ENCODE measurements around the gene SMTNL2. TPM values are rescaled to one million over a fixed set of nuclear protein-coding genes. Genes with fewer than 3 reads are reported as not detected.
"Not testable (repeated sequence)": the region's sequence is repeated elsewhere in the genome, so short reads cannot be mapped to it uniquely, and the experiment has no call there.

Gene SMTNL2
- polyA plus RNA-seq, 2 donors, result 0.53 to 1.4 TPM

GRCh38 chr17:4652997-4653396 lies 68.7 kb downstream of the SMTNL2 start:
- no peaks in the 10 kb centered on the region for H3K27me3 ChIP-seq (ENCODE audit: control insufficient read depth in 1 of 2, insufficient read depth in 2 of 2, low read length in 2 of 2)
- H3K9me3 ChIP-seq (ENCODE audit: control insufficient read depth in 2 of 2, insufficient read depth in 1 of 2, low read depth in 1 of 2, low read length in 1 of 2), result no peaks in the 10 kb centered on the region
- H3K27ac ChIP-seq (ENCODE audit: low read depth in 2 of 2, low read length in 1 of 2), result no peak overlapping the region
- H3K4me3 ChIP-seq (ENCODE audit: low read depth in 1 of 2, low read length in 2 of 2), result no peak overlapping the region
- 67 to 76% methylated on average over 5 of the region's 5 CpGs for WGBS, 2 donors
- H3K4me1 ChIP-seq (ENCODE audit: control insufficient read depth in 2 of 2, insufficient read depth in 2 of 2, low read length in 1 of 2), result no peaks in the 10 kb centered on the region
- H3K36me3 ChIP-seq (ENCODE audit: control insufficient read depth in 2 of 2, insufficient read depth in 2 of 2, low read length in 1 of 2), result no peaks in the 10 kb centered on the region

- not testable (repeated sequence) for H3K27ac ChIP-seq (ENCODE audit: low read depth in 2 of 2, low read length in 1 of 2); H3K4me3 ChIP-seq (ENCODE audit: low read depth in 1 of 2, low read length in 2 of 2); H3K36me3 ChIP-seq (ENCODE audit: control insufficient read depth in 2 of 2, insufficient read depth in 2 of 2, low read length in 1 of 2); H3K4me1 ChIP-seq (ENCODE audit: control insufficient read depth in 2 of 2, insufficient read depth in 2 of 2, low read length in 1 of 2); H3K27me3 ChIP-seq (ENCODE audit: control insufficient read depth in 1 of 2, insufficient read depth in 2 of 2, low read length in 2 of 2); H3K9me3 ChIP-seq (ENCODE audit: control insufficient read depth in 2 of 2, insufficient read depth in 1 of 2, low read depth in 1 of 2, low read length in 1 of 2)
- WGBS, 2 donors, result 84 to 85% methylated on average over 7 of the region's 7 CpGs
Measured at GRCh38 chr17:4655933-4656332, 71.6 kb downstream of the SMTNL2 start.

- no peak overlapping the region for H3K27ac ChIP-seq (ENCODE audit: low read depth in 2 of 2, low read length in 1 of 2)
- H3K9me3 ChIP-seq (ENCODE audit: control insufficient read depth in 2 of 2, insufficient read depth in 1 of 2, low read depth in 1 of 2, low read length in 1 of 2), result no peaks in the 10 kb centered on the region
- no peaks in the 10 kb centered on the region for H3K4me1 ChIP-seq (ENCODE audit: control insufficient read depth in 2 of 2, insufficient read depth in 2 of 2, low read length in 1 of 2)
- peaks cover 0 to 2% of the 10 kb centered on the region in 2 donors for H3K27me3 ChIP-seq (ENCODE audit: control insufficient read depth in 1 of 2, insufficient read depth in 2 of 2, low read length in 2 of 2)
- H3K4me3 ChIP-seq (ENCODE audit: low read depth in 1 of 2, low read length in 2 of 2), result no peak overlapping the region
- no peaks in the 10 kb centered on the region for H3K36me3 ChIP-seq (ENCODE audit: control insufficient read depth in 2 of 2, insufficient read depth in 2 of 2, low read length in 1 of 2)
- WGBS, 2 donors, result 93 to 98% methylated on average over 2 of the region's 2 CpGs
Measured at GRCh38 chr17:4657678-4658077, 73.3 kb downstream of the SMTNL2 start.

Other genes starting within 250 kb of the SMTNL2 start
- gene UBE2G1, start 217.9 kb upstream of the SMTNL2 start, polyA plus RNA-seq, result 10 to 100 TPM; 28.4 to 45.7 TPM
- 1 to 10 TPM in 1 of 2 donors, under 1 TPM in 1; 0.36 to 1.3 TPM for gene SPNS3, start 150.6 kb upstream of the SMTNL2 start, polyA plus RNA-seq
- gene SPNS2, start 85.6 kb upstream of the SMTNL2 start, polyA plus RNA-seq, result 100 to 1,000 TPM in 1 of 2 donors, 10 to 100 TPM in 1; 95.3 to 238 TPM
- gene MYBBP1A, start 29.1 kb upstream of the SMTNL2 start, polyA plus RNA-seq, result 10 to 100 TPM; 32.6 to 44.8 TPM
- 10 to 100 TPM; 49.5 to 72.3 TPM for gene GGT6, start 24.0 kb upstream of the SMTNL2 start, polyA plus RNA-seq
- gene ALOX15, start 57.1 kb downstream of the SMTNL2 start, polyA plus RNA-seq, result under 1 TPM; 0.04 to 0.22 TPM
- gene PELP1, start 119.6 kb downstream of the SMTNL2 start, polyA plus RNA-seq, result 10 to 100 TPM; 19.2 to 29.8 TPM
- 10 to 100 TPM; 10.6 TPM for gene ARRB2, start 126.1 kb downstream of the SMTNL2 start, polyA plus RNA-seq
- 10 to 100 TPM; 29.8 to 31.1 TPM for gene MED11, start 146.9 kb downstream of the SMTNL2 start, polyA plus RNA-seq
- gene ZMYND15, start 155.3 kb downstream of the SMTNL2 start, polyA plus RNA-seq, result under 1 TPM; 0.82 to 0.96 TPM
- gene CXCL16, start 155.4 kb downstream of the SMTNL2 start, polyA plus RNA-seq, result 10 to 100 TPM; 10.9 to 20.3 TPM
- under 1 TPM in 1 of 2 donors, not detected in 1; 0.07 TPM for gene TM4SF5, start 187.4 kb downstream of the SMTNL2 start, polyA plus RNA-seq
- 1 to 10 TPM; 1.3 to 1.5 TPM for gene VMO1, start 201.8 kb downstream of the SMTNL2 start, polyA plus RNA-seq
- under 1 TPM in 1 of 2 donors, not detected in 1; 0.38 TPM for gene GLTPD2, start 204.4 kb downstream of the SMTNL2 start, polyA plus RNA-seq
- gene PSMB6, start 211.6 kb downstream of the SMTNL2 start, polyA plus RNA-seq, result 100 to 1,000 TPM; 110 to 248 TPM
- 10 to 100 TPM; 66.9 to 67.4 TPM for gene PLD2, start 222.6 kb downstream of the SMTNL2 start, polyA plus RNA-seq
- 100 to 1,000 TPM in 1 of 2 donors, 10 to 100 TPM in 1; 86.1 to 161 TPM for gene MINK1, start 248.8 kb downstream of the SMTNL2 start, polyA plus RNA-seq